Cardiac septum (tissue), 1 donor: ENCODE data around the gene WDFY4. TPM values are rescaled to one million over a fixed set of nuclear protein-coding genes. Genes with fewer than 3 reads are reported as not detected.

Source experiments
- DNase-seq: peaks from one replicate; pipeline ENCODE4 v3.0.0-alpha.2; 2020; ENCODE audit warnings: low spot score
- intact Hi-C: fragments of 100-400 bp; cut with DNase I; formaldehyde crosslinking; loops from one replicate; pipeline ENCODE4 v1.14.0; 2022
- total RNA-seq: library from RNA; stranded (reverse); fragmentation: NEBNext Ultra II Directional; extraction: Animal tissue kit (Norgen Biotek cat#: 25700); gene quantifications from one replicate; pipeline ENCODE4 v1.2.1, GENCODE V29; 2021
- donor health status: DM: no; HTN: no; CAD: no.

The WDFY4 gene
- total RNA-seq, 1 donor from 2014 or later, result 1.5 TPM

- no peak for DNase-seq
These were observed 77.7 kb downstream of the WDFY4 start for GRCh38 chr10:48762064-48763042.

GRCh38 chr10:48763403-48763965 is 78.8 kb downstream of the WDFY4 start:
- intact Hi-C loops, result no loop called here
- no peak for DNase-seq

More at GRCh38 chr10:48762064-48763042, 77.7 kb downstream of the WDFY4 start:
- intact Hi-C loops, result no loop called here

- intact Hi-C loops, result no loop called here
- DNase-seq, result no peak
These were observed 79.8 kb downstream of the WDFY4 start for GRCh38 chr10:48764486-48764885.

DNA sequence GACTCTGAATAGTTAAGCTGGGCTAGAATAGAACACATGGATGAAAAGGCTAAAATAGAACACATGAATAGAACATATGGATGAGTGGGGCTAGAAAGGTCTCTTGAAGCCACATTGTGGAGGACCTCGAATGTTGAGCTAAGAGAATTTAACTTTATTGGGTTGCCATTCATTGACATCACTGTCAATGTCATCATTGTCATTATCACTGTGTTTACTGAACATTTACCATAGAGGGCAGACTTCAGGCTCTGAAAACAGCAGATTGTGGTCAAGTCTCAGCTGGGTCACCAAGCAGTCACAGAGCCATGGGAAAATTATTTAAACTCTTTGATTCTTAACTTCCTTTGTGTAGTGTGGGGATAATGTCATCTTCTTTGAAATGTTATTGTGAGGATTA is 80.4 kb downstream of the WDFY4 start:
- DNase-seq, result no peak
- intact Hi-C loops, result no loop called here

DNA sequence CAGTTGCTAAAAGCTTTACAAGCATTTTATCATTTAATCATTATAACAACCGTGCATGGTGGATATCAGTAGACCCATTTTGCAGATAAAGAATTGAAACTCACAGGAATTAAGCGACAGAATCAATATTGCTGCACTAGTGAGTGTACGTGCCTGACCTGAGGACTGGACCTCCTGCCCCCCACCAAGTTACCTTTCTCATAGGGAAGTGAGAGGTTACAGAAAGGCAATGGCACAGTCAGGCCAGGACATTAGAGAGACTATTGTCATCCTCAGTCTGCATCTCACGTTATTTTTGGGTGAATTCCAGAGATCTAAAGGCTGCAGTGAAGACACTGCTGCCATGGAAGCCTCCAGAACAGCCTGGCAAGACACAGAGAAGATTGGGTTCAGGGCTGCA is 80.9 kb downstream of the WDFY4 start:
- intact Hi-C loops, result no loop called here
- DNase-seq, result no peak

GRCh38 chr10:48767373-48768143 is 82.9 kb downstream of the WDFY4 start:
- intact Hi-C loops, result no loop called here

GRCh38 chr10:48768144-48768766 is 83.6 kb downstream of the WDFY4 start:
- intact Hi-C loops, result no loop called here
- DNase-seq, result no peak

More at GRCh38 chr10:48767373-48768143, 82.9 kb downstream of the WDFY4 start:
- no peak for DNase-seq

DNA sequence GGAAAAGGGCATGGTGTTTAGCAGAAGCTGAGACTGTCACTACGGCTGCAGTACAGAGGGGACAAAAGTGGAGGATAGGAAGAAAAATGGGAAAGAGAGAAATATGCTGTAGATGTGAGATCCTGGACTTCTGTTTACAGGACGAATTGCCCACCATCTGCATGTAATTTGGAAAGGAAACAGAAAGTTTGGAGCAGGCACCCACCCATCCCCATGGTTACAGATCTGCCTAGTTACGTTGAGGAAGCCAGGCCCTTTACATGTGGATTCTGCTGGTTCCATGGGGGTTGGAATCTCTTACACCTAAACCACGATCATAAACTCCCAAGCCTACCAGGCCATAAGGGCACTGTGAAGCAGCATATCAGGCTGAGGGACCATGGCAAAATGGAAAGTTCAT is 84.3 kb downstream of the WDFY4 start:
- DNase-seq, result no peak
- intact Hi-C loops, result no loop called here

DNA sequence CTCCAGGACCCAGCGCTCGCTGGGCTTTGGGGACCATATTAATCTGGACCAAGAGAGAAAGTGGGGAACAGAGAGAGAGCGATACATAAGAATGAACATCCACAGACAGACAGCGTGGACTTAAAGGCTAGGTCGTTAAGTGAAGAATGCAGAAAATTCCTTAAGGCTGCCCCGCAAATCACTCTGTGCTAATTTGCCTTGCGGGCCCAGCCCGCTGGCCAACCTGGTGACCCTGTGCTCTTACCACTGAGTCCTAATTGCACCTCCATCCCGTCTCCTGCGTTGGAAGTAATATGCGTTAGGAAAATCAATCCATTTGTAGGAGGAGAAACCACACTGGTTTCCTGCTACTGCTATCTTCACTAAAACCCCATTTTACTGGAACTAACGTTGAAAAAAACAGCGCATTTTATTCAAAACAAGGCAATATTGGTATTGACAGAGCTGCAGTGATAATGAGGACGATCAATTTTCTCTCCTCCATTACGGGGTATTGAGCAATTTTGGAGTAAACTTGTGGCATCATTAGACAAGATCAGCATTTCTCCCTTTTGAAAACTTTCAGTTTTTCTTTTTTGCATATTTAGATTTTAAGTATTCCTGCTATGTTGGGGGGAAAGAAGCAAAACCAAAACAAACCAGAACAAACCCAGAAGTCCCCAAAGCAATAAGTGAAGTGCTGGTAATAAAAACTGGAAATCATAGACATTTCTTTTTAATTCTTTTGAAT is 85.2 kb downstream of the WDFY4 start:
- intact Hi-C loops, result no loop called here
- DNase-seq, result no peak

GRCh38 chr10:48770561-48771089 is 86.0 kb downstream of the WDFY4 start:
- intact Hi-C loops, result no loop called here

DNA sequence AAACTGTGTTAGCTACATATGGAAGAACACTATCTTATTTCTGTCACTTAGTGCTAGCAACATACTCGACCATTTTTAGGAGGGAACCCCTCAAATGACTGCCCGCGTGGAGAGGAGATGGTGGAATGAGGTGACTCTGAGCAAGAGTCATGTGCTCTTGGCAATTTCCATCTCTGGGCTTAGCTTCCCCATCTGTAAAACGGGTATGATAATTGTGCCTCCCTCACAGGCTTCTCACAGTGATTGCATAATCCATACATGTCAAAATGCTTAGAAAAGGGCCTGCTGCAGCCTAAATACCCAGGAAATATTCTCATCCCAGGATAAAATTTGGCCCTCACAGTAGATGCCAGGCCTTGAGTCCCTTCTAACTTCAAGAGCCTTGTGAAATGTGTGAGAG is 86.6 kb downstream of the WDFY4 start:
- intact Hi-C loops, result no loop called here
- DNase-seq, result no peak

More at GRCh38 chr10:48770561-48771089, 86.0 kb downstream of the WDFY4 start:
- DNase-seq, result no peak

GRCh38 chr10:48772059-48772458 is 87.4 kb downstream of the WDFY4 start:
- intact Hi-C loops, result no loop called here
- DNase-seq, result no peak

DNA sequence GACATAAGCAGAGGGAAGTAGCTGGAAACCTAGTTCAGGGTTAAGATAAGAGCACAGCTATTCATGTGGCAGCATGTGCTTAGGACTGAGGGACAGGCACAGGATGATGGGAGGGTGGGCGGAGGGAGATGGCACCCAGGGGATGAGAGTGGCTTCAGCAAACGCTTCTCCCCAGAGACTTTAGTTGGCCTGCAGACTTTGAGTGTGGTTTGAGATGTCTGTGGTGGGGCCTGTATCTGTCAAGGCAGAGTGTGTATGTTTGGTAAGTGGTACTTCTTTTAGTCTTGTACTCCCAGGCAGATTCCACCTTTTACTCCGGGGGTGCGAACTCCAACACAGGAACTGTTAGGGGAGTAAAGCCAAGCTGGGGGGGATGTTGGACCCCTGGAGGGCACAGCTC is 88.9 kb downstream of the WDFY4 start:
- DNase-seq, result no peak
- intact Hi-C loops, result no loop called here

DNA sequence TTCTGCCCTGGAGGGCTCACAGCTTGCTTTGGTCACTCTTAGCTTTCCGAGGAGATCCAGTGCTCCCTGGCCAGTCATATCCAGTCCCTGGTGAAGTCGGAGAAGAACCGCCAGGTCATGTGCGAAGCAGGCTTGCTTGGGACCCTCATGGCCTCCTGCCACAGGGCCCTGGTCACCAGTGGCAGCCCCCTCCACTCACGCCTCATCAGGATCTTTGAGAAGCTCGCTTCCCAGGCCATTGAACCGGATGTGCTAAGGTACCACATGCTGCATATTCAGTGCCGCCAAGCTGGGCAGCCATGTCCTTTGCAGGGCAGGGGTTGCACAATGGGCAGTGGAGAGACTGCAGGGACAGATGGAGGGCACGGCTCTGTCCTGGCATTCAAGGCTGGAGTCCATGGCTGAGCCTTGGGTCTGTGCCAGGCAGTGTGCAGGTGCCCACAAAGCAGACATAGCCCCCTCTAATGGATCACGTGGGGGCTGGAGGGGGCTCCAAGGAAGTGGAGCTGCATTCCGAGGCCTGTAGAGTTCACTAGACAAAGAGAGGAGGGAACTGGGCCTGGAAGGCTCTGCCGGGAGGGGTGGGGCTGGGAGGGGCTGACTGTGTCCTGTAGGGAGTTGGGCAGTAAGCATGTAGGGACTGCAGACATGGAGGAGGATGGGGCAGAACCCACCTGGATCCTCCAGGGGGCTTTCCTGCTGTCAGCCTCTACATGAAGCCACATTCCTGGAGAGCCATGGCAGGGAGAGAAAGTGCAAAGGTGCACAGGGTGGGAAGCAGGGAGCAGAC is 89.9 kb downstream of the WDFY4 start:
- intact Hi-C loops, result no loop called here
- DNase-seq, result no peak

- intact Hi-C loops, result no loop called here
- DNase-seq, result no peak
These were observed 90.5 kb downstream of the WDFY4 start for GRCh38 chr10:48775206-48775517.

- intact Hi-C loops, result no loop called here
- DNase-seq, result no peak
These were observed 91.4 kb downstream of the WDFY4 start for GRCh38 chr10:48776005-48776522.

- intact Hi-C loops, result no loop called here
- DNase-seq, result no peak
These were observed 91.9 kb downstream of the WDFY4 start for GRCh38 chr10:48776528-48776927.

DNA sequence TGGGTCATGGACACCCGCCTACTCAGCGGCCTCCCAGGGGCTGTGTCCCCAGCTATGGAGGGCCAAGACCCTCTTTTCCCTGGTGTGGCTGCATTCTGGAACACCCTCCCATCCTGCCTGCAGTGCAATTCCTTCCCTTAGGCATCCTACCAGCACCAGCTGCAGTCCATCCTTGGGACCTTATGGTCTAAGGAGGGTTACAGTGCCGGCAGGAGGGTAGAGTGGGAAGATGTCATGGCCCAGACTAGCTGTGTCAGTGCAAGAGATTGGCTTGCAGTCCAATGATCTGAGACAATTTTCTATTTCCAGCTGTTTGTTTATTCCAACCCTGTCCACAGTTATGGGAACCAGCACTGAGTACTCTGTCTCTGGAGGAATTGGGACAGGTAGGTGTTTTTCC is 92.4 kb downstream of the WDFY4 start:
- intact Hi-C loops, result no loop called here
- no peak for DNase-seq
